SK-N-MC (cell line): ENCODE results near the gene FANCG.

ENCODE experiments used
- DNase-seq: peaks from one replicate; pipeline ENCODE4 v3.0.0-alpha.2; 2011; ENCODE audit warnings: low read depth, low spot score
- H3K27ac ChIP-seq: fragments of 200-600 bp; sonication (generic); 2 replicates; pipeline ENCODE4 v1.5.1; 2016; ENCODE audit warnings: mixed run types
- H3K36me3 ChIP-seq: fragments of 200-600 bp; sonication (generic); 2 replicates; pipeline ENCODE4 v1.6.1; 2017; ENCODE audit warnings: antibody characterized with exemption, low read length, mixed read lengths; ENCODE audit not compliant: insufficient read depth
- H3K4me3 ChIP-seq: fragments of 200-600 bp; sonication (generic); 2 replicates; pipeline ENCODE4 v1.5.1; 2016
- H3K9ac ChIP-seq: fragments of 200-600 bp; sonication (generic); 2 replicates; pipeline ENCODE4 v1.8.0; 2017; ENCODE audit warnings: mixed run types, mixed read lengths; ENCODE audit not compliant: insufficient read length
- H3K9me3 ChIP-seq: fragments of 200-600 bp; sonication (generic); 2 replicates; pipeline ENCODE4 v1.6.1; 2017; ENCODE audit warnings: low read depth, mild to moderate bottlenecking, antibody characterized with exemption, low read length, moderate library complexity, mixed read lengths
- EZH2 ChIP-seq: fragments of 200-600 bp; sonication (generic); IDR thresholded peaks from one replicate; pipeline ENCODE4 v1.6.1; 2017; ENCODE audit warnings: antibody characterized with exemption
- FOXP2 ChIP-seq: optimal IDR thresholded peaks from 2 replicates; pipeline ENCODE3; 2011; ENCODE audit warnings: mild to moderate bottlenecking, moderate library complexity; ENCODE audit not compliant: insufficient read depth; ENCODE audit errors: extremely low read length, control extremely low read depth
- POLR2AphosphoS5 ChIP-seq: IDR thresholded peaks from 2 replicates; pipeline ENCODE4 v1.6.1; 2012; ENCODE audit warnings: mild to moderate bottlenecking, low read depth, low read length, borderline replicate concordance

Gene FANCG

DNA sequence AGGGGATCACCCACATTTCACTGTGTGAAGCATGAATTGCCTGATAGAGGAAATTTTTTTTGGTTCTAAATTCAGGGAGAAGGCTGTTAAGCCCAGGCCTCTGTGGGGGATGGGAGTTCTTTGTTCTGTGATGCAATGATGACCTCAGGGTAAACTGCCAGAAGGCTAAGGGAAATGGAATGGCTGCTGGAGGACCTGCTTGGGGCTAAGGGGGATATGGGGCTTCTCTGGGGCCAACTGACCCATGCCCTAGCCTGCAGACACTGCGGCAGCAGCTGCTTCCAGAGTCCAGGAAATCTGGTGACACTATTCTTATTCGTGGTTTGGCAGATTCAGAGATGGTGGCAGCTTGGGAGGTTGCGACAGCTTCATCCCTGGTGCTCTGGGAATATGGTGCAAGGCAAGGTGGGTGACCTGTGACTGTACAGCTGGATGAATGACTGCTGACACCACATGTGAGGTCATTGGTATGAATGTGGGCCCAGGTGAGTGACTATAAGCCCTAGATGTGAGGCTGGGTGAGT lies 37.6 kb downstream of the FANCG start:
- Histone ChIP-seq H3K36me3 (no peaks in the 10 kb centered on the region), H3K4me3 (no peak overlapping the region), H3K9ac (no peak overlapping the region), H3K9me3 (no peaks in the 10 kb centered on the region), H3K27ac (no peak overlapping the region)
- no peak for TF ChIP-seq POLR2AphosphoS5
- TF ChIP-seq EZH2: no peak
- TF ChIP-seq FOXP2: no peak
- no peak for DNase-seq

DNA sequence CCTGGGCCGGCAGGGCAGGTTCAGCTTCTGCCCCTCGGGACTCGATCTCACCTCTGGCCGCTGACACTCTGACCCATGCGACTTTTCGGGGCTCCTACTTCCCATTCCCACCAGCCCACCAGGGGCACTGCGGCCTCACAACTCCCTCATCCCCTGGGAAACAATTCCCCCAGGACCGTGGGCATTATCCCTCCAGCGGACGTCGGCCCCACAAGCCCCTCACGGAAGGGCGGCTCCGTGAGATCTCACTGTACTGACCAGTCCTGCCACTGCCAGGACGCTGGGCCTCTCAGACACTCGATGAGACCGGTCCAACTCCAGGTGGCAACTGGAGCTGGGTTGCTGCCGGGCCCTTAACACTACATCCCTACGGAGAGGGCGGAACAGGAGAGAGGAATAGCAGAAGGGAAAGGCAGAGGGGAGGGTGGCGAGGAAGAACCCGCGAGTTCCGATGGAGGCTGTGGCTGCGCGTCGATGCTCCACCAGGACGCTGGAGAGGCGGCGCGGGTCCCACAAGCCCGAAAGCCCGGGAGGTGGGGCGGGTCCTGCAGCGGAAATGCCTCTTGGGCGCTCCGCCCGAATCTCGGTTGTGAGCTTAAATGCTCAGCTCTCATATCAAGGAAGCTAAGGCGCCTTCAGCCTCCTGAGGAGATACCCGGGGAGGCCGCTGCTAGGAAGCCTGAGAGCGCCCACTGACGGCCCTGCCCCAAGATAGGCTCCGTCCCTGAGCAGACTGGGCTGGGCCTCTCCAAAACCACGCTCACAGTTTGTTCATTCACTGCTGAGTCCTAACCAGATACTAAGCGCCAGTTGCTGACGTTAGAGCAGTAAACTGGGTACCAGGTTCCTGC lies 43.7 kb downstream of the FANCG start:
- TF ChIP-seq POLR2AphosphoS5 (no peak), EZH2 (no peak), FOXP2 (no peak)
- no peak overlapping the region for H3K27ac ChIP-seq
- no peak overlapping the region for H3K9ac ChIP-seq

DNA sequence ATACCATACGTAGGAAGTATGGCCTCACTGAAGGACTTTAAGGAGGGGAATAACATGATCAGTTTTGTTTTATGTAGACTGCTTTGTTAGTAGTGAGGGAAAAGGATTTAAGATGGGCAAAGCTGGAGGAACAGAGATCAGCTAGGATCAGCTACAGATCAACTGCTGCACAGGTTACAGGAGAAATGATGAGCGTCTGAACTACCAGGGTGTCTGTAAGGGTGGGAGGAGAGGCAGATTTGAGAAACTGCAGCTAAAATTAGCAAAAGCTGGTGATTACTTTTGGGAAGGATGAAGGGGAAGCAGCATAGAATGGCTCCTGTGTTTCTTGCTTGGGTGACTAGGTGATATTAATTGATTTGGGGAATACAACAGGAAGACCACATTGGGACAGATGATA lies 46.6 kb downstream of the FANCG start:
- Histone ChIP-seq H3K4me3 (no peak overlapping the region), H3K36me3 (peaks cover 2% of the 10 kb centered on the region; the same call in 1 of the 2 replicates), H3K27ac (no peak overlapping the region), H3K9ac (no peak overlapping the region), H3K9me3 (no peaks in the 10 kb centered on the region)
- TF ChIP-seq POLR2AphosphoS5 (no peak), FOXP2 (no peak), EZH2 (no peak)
- no peak for DNase-seq

More for the DNA sequence above, 43.7 kb downstream of the FANCG start:
- Histone ChIP-seq H3K4me3 (no peak overlapping the region), H3K9me3 (no peaks in the 10 kb centered on the region), H3K36me3 (peaks cover 2% of the 10 kb centered on the region; the same call in 1 of the 2 replicates)
- DNase-seq: no peak

GRCh38 chr9:35029852-35030251 lies 49.9 kb downstream of the FANCG start:
- no peak for DNase-seq
- Histone ChIP-seq H3K36me3 (peaks cover 2% of the 10 kb centered on the region; the same call in 1 of the 2 replicates), H3K27ac (no peak overlapping the region), H3K4me3 (no peak overlapping the region), H3K9ac (no peak overlapping the region), H3K9me3 (no peaks in the 10 kb centered on the region)
- TF ChIP-seq POLR2AphosphoS5 (no peak), EZH2 (no peak), FOXP2 (no peak)

GRCh38 chr9:35029241-35029640 lies 50.5 kb downstream of the FANCG start:
- H3K9me3 ChIP-seq: no peaks in the 10 kb centered on the region
- peaks cover 2% of the 10 kb centered on the region; the same call in 1 of the 2 replicates for H3K36me3 ChIP-seq
- no peak overlapping the region for H3K9ac ChIP-seq
- TF ChIP-seq POLR2AphosphoS5 (no peak), EZH2 (no peak), FOXP2 (no peak)
- H3K4me3 ChIP-seq: no peak overlapping the region
- DNase-seq: no peak
- H3K27ac ChIP-seq: no peak overlapping the region

- no peak for DNase-seq
- Histone ChIP-seq H3K36me3 (peaks cover 2% of the 10 kb centered on the region; the same call in 1 of the 2 replicates), H3K9me3 (no peaks in the 10 kb centered on the region), H3K27ac (no peak overlapping the region), H3K9ac (no peak overlapping the region), H3K4me3 (no peak overlapping the region)
- TF ChIP-seq POLR2AphosphoS5 (no peak), EZH2 (no peak), FOXP2 (no peak)
Observed at GRCh38 chr9:35028341-35028740, 51.4 kb downstream of the FANCG start.

DNA sequence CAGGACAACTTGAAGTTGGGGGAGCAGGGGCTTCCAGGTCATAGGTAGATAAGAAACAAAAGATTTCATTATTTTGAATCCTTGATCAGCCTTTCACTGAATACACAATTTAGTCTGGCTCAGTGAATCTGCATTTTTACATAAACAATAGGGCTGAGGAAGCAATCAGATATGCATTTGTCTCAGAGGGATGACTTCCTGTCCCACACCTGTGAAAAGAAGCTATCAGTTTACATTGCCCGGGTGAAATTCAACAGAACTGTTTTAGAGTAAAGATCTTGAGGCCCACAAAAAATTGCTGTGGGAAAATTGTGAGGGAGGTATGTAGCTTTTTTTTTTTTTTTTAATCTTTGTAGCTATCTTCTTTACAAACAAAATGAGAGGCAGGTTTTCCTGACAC lies 51.9 kb downstream of the FANCG start:
- no peak for DNase-seq
- Histone ChIP-seq H3K4me3 (no peak overlapping the region), H3K9ac (no peak overlapping the region), H3K36me3 (no peaks in the 10 kb centered on the region; the same call in 1 of the 2 replicates), H3K9me3 (no peaks in the 10 kb centered on the region), H3K27ac (no peak overlapping the region)
- no peak for TF ChIP-seq EZH2
- TF ChIP-seq POLR2AphosphoS5: no peak

- H3K4me3 ChIP-seq: no peak overlapping the region
- no peak overlapping the region for H3K27ac ChIP-seq
- no peak overlapping the region for H3K9ac ChIP-seq
- DNase-seq: no peak
- no peaks in the 10 kb centered on the region for H3K9me3 ChIP-seq
- TF ChIP-seq POLR2AphosphoS5 (no peak), EZH2 (no peak), FOXP2 (no peak)
- H3K36me3 ChIP-seq: no peaks in the 10 kb centered on the region; the same call in 1 of the 2 replicates
Observed at GRCh38 chr9:35027374-35027773, 52.4 kb downstream of the FANCG start.

DNA sequence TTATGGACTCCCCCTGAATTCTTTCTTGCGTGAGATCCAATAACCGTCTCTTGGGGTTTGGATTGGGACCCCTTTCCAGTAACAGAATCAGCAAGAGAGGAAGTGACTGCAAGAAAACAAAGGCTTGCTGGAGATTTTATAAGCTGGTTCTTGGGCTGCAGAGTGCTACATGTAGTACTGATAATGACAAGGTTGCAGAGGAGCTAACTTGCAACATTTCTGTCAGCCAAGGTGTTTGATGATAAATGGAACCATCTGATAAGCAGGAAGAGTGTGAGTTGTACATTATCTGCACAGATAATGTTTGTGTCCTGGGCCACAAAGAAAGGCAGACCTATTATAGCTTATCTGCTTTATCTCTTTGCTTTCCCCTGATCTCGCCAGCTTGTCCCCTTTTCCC lies 53.1 kb downstream of the FANCG start:
- Histone ChIP-seq H3K27ac (no peak overlapping the region), H3K36me3 (no peaks in the 10 kb centered on the region; the same call in 1 of the 2 replicates), H3K9me3 (no peaks in the 10 kb centered on the region), H3K4me3 (no peak overlapping the region), H3K9ac (no peak overlapping the region)
- TF ChIP-seq EZH2: no peak
- TF ChIP-seq POLR2AphosphoS5: no peak
- TF ChIP-seq FOXP2: no peak
- no peak for DNase-seq
